Liver (tissue), 9 donors: ENCODE data around the gene EIF4G1. TPM values are rescaled to one million over a fixed set of nuclear protein-coding genes. Genes with fewer than 3 reads are reported as not detected.

Experiments used
- DNase-seq: peaks from one replicate; pipeline ENCODE4 v3.0.0-alpha.2; 2017; ENCODE audit warnings: low spot score
- H3K27ac ChIP-seq, 2 donors: one replicate each; pipeline ENCODE4 v1.7.0; 2013; ENCODE audit warnings: inconsistent platforms in 2 of 2, low read length in 2 of 2, control low read depth in 1 of 2, low read depth in 1 of 2, mild to moderate bottlenecking in 1 of 2
- H3K27me3 ChIP-seq, 4 donors: one replicate each; pipeline versions ENCODE4 v1.6.1 to v1.7.0; 2013; ENCODE audit warnings: low read length in 3 of 4, inconsistent platforms in 1 of 4, mild to moderate bottlenecking in 1 of 4, moderate library complexity in 1 of 4; ENCODE audit not compliant: control insufficient read depth in 4 of 4, insufficient read depth in 4 of 4
- H3K36me3 ChIP-seq, 4 donors: one replicate each; pipeline versions ENCODE4 v1.6.1 to v1.7.0; 2013; ENCODE audit warnings: low read length in 3 of 4, mild to moderate bottlenecking in 3 of 4, low read depth in 1 of 4, moderate library complexity in 1 of 4; ENCODE audit not compliant: control insufficient read depth in 4 of 4, insufficient read depth in 3 of 4
- H3K4me1 ChIP-seq, 4 donors: one replicate each; pipeline versions ENCODE4 v1.6.1 to v1.7.0; 2013; ENCODE audit warnings: low read length in 3 of 4, mild to moderate bottlenecking in 3 of 4, moderate library complexity in 1 of 4; ENCODE audit not compliant: control insufficient read depth in 4 of 4, insufficient read depth in 4 of 4
- H3K4me3 ChIP-seq, 3 donors: one replicate each; pipeline versions ENCODE4 v1.6.1 to v1.7.0; 2013; ENCODE audit warnings: low read length in 3 of 3, control low read depth in 1 of 3, low read depth in 1 of 3, mild to moderate bottlenecking in 1 of 3
- H3K9ac ChIP-seq, 2 donors: one replicate each; pipeline ENCODE4 v1.7.0; 2013; ENCODE audit warnings: low read length in 2 of 2, mild to moderate bottlenecking in 2 of 2, moderate library complexity in 2 of 2, control low read depth in 1 of 2, low read depth in 1 of 2
- H3K9me3 ChIP-seq, 4 donors: one replicate each; pipeline versions ENCODE4 v1.6.1 to v1.7.0; 2013; ENCODE audit warnings: low read length in 3 of 4; ENCODE audit not compliant: control insufficient read depth in 4 of 4
- EGR1 ChIP-seq, 2 donors: IDR thresholded peaks; 2 replicates each; pipeline ENCODE4 v1.6.1; 2016 to 2018; ENCODE audit warnings: antibody characterized with exemption in 2 of 2, low read depth in 2 of 2
- FOXA1 ChIP-seq: IDR thresholded peaks from 2 replicates; pipeline ENCODE4 v1.6.1; 2016; ENCODE audit warnings: antibody characterized with exemption
- FOXA2 ChIP-seq: IDR thresholded peaks from 2 replicates; pipeline ENCODE4 v1.6.1; 2016; ENCODE audit warnings: antibody characterized with exemption
- GABPA ChIP-seq, 2 donors: IDR thresholded peaks in 1 of 2; conservative IDR thresholded peaks in 1 of 2; 2 replicates each; pipeline ENCODE4 v1.6.1; 2016; ENCODE audit warnings: antibody characterized with exemption in 2 of 2, mild to moderate bottlenecking in 1 of 2, moderate library complexity in 1 of 2
- HNF4A ChIP-seq, 2 donors: conservative IDR thresholded peaks; 2 replicates each; pipeline ENCODE4 v1.6.1; 2016; ENCODE audit warnings: antibody characterized with exemption in 2 of 2, mild to moderate bottlenecking in 2 of 2
- JUND ChIP-seq, 2 donors: IDR thresholded peaks; 2 replicates each; pipeline ENCODE4 v1.6.1; 2016; ENCODE audit warnings: antibody characterized with exemption in 2 of 2
- RAD21 ChIP-seq, 2 donors: IDR thresholded peaks; 2 replicates each; pipeline ENCODE4 v1.6.1; 2016; ENCODE audit warnings: antibody characterized with exemption in 2 of 2, mild to moderate bottlenecking in 2 of 2
- RXRA ChIP-seq, 2 donors: IDR thresholded peaks; 2 replicates each; pipeline ENCODE4 v1.6.1; 2017 to 2018; ENCODE audit warnings: antibody characterized with exemption in 2 of 2, mild to moderate bottlenecking in 1 of 2
- TAF1 ChIP-seq: conservative IDR thresholded peaks from 2 replicates; pipeline ENCODE4 v1.6.1; 2016; ENCODE audit warnings: antibody characterized with exemption, mild to moderate bottlenecking
- YY1 ChIP-seq: IDR thresholded peaks from 2 replicates; pipeline ENCODE4 v1.6.1; 2016; ENCODE audit warnings: antibody characterized with exemption, mild to moderate bottlenecking
- ZBTB33 ChIP-seq: IDR thresholded peaks from 2 replicates; pipeline ENCODE4 v1.6.1; 2016; ENCODE audit warnings: antibody characterized with exemption
- WGBS: extraction: QIAGEN DNeasy Blood & Tissue Kit; methylation state at CpG from one replicate; pipeline ENCODE4 v1.1.7; 2013; 5-methylcytosine and 5-hydroxymethylcytosine counted together
- polyA plus RNA-seq, 2 donors: library from polyadenylated mRNA; stranded (reverse) in 1 of 2; unstranded in 1 of 2; fragments of 200-250 nt in 1 of 2; fragments of >200 nt in 1 of 2; fragmentation: Nextera tagmentation in 1 of 2; extraction: Ambion mirVana in 1 of 2; gene quantifications; one replicate each; pipeline versions ENCODE4 v1.2.1 to v1.2.3, GENCODE V29; 2013 to 2015
- total RNA-seq, 2 donors: library from RNA; depleted of rRNA; stranded (reverse); fragments of >200 nt; gene quantifications; one replicate each; pipeline ENCODE4 v1.2.3, GENCODE V29; 2014
- donor health status: healthy.
- donor health status: healthy.
- donor health status: healthy.
- donor health status: healthy.
- donor health status: healthy.

The EIF4G1 gene
- total and polyA plus RNA-seq, 4 donors: 140 to 329 (median 207) TPM

DNA sequence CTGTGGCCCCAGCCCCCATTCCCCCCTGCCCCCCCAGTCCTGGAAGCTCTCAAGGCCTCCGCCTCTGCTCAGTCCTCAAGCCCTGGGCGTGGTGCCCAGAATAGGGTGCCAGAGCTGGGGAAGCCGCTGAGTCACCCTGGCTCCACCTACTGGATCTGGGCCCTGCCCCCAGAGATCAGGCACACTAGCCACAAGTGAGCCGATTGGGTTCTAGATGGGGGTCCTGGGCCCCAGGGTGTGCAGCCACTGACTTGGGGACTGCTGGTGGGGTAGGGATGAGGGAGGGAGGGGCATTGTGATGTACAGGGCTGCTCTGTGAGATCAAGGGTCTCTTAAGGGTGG, 5.7 kb downstream of the EIF4G1 start (continued):
- TF ChIP-seq FOXA1 (no peak), RAD21 (IDR thresholded peaks at IDR 0.05) (peak in 1 of 2 donors; percentile 29), TAF1 (no peak), ZBTB33 (no peak), EGR1 (IDR thresholded peaks at IDR 0.05; ENCODE audit: low read depth in 2 of 2) (no peak)

DNA sequence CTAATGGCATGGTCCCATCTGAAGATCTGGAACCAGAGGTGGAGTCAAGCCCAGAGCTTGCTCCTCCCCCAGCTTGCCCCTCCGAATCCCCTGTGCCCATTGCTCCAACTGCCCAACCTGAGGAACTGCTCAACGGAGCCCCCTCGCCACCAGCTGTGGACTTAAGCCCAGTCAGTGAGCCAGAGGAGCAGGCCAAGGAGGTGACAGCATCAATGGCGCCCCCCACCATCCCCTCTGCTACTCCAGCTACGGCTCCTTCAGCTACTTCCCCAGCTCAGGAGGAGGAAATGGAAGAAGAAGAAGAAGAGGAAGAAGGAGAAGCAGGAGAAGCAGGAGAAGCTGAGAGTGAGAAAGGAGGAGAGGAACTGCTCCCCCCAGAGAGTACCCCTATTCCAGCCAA, 7.3 kb downstream of the EIF4G1 start:
- Histone ChIP-seq H3K4me1 (peaks cover 20 to 62% (median 59%) of the 10 kb centered on the region in 4 donors), H3K9me3 (no peaks in the 10 kb centered on the region), H3K27ac (peak overlapping the region in 1 of 2 donors; percentile 28), H3K36me3 (peaks cover 41 to 80% (median 67%) of the 10 kb centered on the region in 4 donors), H3K9ac (no peak overlapping the region), H3K27me3 (no peaks in the 10 kb centered on the region), H3K4me3 (no peak overlapping the region)
- WGBS: 93% methylated on average over 5 of the region's 5 CpGs
- no peak for DNase-seq
- TF ChIP-seq RXRA (IDR thresholded peaks at IDR 0.05): no peak
- TF ChIP-seq HNF4A (conservative IDR thresholded peaks at IDR 0.05): no peak

DNA sequence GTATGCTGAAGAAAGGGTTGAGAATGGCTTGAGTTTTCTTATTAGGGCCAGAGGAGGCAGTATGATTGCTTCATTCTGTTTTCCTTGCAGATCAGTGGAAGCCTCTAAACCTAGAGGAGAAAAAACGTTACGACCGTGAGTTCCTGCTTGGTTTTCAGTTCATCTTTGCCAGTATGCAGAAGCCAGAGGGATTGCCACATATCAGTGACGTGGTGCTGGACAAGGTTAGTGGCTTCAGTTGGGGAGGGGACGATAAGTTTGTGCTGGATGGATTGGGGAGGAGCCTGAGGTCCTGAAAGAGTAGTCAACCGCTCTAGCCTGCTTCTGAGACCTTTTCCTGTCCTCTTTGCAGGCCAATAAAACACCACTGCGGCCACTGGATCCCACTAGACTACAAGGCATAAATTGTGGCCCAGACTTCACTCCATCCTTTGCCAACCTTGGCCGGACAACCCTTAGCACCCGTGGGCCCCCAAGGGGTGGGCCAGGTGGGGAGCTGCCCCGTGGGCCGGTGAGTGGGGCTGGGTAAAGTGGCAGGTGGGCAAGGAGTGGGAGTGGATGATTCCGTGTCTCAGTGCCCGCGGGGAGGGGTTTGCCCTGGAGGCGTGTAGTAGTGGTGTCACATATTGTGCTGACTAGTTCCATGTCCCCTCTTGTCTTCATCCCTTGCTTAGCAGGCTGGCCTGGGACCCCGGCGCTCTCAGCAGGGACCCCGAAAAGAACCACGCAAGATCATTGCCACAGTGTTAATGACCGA, 8.5 kb downstream of the EIF4G1 start:
- Histone ChIP-seq H3K36me3 (peaks cover 49 to 80% (median 76%) of the 10 kb centered on the region in 4 donors), H3K27me3 (no peaks in the 10 kb centered on the region), H3K9me3 (no peaks in the 10 kb centered on the region), H3K4me1 (peaks cover 15 to 50% (median 47%) of the 10 kb centered on the region in 4 donors), H3K9ac (peak overlapping the region in 1 of 2 donors; percentile 33), H3K27ac (peak overlapping the region; percentile 49 to 72), H3K4me3 (no peak overlapping the region)
- 74% methylated on average over 20 of the region's 20 CpGs for WGBS
- TF ChIP-seq RAD21 (IDR thresholded peaks at IDR 0.05) (peak; percentile 5 to 13), FOXA1 (no peak), RXRA (IDR thresholded peaks at IDR 0.05) (peak in 1 of 2 donors; percentile 67), JUND (IDR thresholded peaks at IDR 0.05) (peak in 1 of 2 donors; percentile 64), TAF1 (no peak), ZBTB33 (peak; percentile 41), FOXA2 (peak; percentile 22), YY1 (peak; percentile 42), HNF4A (conservative IDR thresholded peaks at IDR 0.05) (peak in 1 of 2 donors; percentile 55), GABPA (IDR thresholded peaks at IDR 0.05 in 1 of 2, conservative IDR thresholded peaks at IDR 0.05 in 1 of 2) (no peak)
- no peak for DNase-seq
